HG02840 (cell line): ENCODE data around the gene ITIH2.

ENCODE experiments used
- ATAC-seq: cut with Tn5 transposase; IDR thresholded peaks from one replicate; pipeline ENCODE4 v1.9.1; 2021; ENCODE audit warnings: mild to moderate bottlenecking, moderate library complexity, moderate number of reproducible peaks; ENCODE audit not compliant: unreplicated experiment, low FRiP score

Gene ITIH2

GRCh38 chr10:7792541-7792940 is 89.4 kb downstream of the ITIH2 start:
- no peak for ATAC-seq

GRCh38 chr10:7794251-7795026 is 91.3 kb downstream of the ITIH2 start:
- ATAC-seq, result no peak

- ATAC-seq, result no peak
Observed at GRCh38 chr10:7795605-7796004, 92.5 kb downstream of the ITIH2 start.

- no peak for ATAC-seq
Observed at GRCh38 chr10:7797582-7797981, 94.5 kb downstream of the ITIH2 start.
